CD4-positive, alpha-beta memory T cell (primary cell): ENCODE measurements around the gene PRKG1. TPM values are rescaled to one million over a fixed set of nuclear protein-coding genes. Genes with fewer than 3 reads are reported as not detected.

ENCODE experiments used
- CTCF ChIA-PET: fragments of 350-600 bp; sonication (Branson Sonifier 250); formaldehyde crosslinking; loops from one replicate; lab custom pipeline; 2021; ENCODE audit warnings: inconsistent platforms; ENCODE audit not compliant: partially characterized antibody; lab: Charles Lee
- POLR2A ChIA-PET: fragments of 350-600 bp; sonication (Branson Sonifier 250); formaldehyde crosslinking; loops from one replicate; lab custom pipeline; 2021; ENCODE audit not compliant: partially characterized antibody; lab: Charles Lee
- DNase-seq, 5 donors: peaks; one replicate each; pipeline versions ENCODE4 v3.0.0 to v3.0.0-alpha.2; 2020 to 2022; ENCODE audit warnings: mixed read lengths in 1 of 5
- H3K27ac ChIP-seq: one replicate; pipeline ENCODE4 v1.7.0; 2013; ENCODE audit warnings: low read depth, low read length
- H3K27me3 ChIP-seq: 2 replicates; pipeline ENCODE4 v1.7.0; 2013; ENCODE audit warnings: mild to moderate bottlenecking, low read length, moderate library complexity; ENCODE audit not compliant: insufficient read depth
- H3K36me3 ChIP-seq: 2 replicates; pipeline ENCODE4 v1.7.0; 2013; ENCODE audit warnings: mild to moderate bottlenecking, low read length, moderate library complexity; ENCODE audit not compliant: insufficient read depth
- H3K4me1 ChIP-seq: 2 replicates; pipeline ENCODE4 v1.7.0; 2013; ENCODE audit warnings: mild to moderate bottlenecking, low read length, moderate library complexity; ENCODE audit not compliant: insufficient read depth
- H3K4me3 ChIP-seq, 2 donors: one replicate each; pipeline ENCODE4 v1.7.0; 2013; ENCODE audit warnings: low read length in 2 of 2, mild to moderate bottlenecking in 1 of 2
- H3K9me3 ChIP-seq, 2 donors: one replicate each; pipeline ENCODE4 v1.7.0; 2013; ENCODE audit warnings: low read length in 2 of 2, control low read depth in 1 of 2; ENCODE audit not compliant: control insufficient read depth in 1 of 2
- H3K27ac Mint-ChIP-seq, 7 donors: one replicate each; pipeline ENCODE4 v1.8.0; 2020 to 2021; ENCODE audit warnings: mixed read lengths in 7 of 7, mild to moderate bottlenecking in 6 of 7, inconsistent platforms in 3 of 7, moderate library complexity in 3 of 7
- H3K27me3 Mint-ChIP-seq, 2 donors: one replicate each; pipeline ENCODE4 v1.8.0; 2020 to 2021; ENCODE audit warnings: mixed read lengths in 2 of 2
- H3K36me3 Mint-ChIP-seq, 2 donors: one replicate each; pipeline ENCODE4 v1.8.0; 2020 to 2021; ENCODE audit warnings: mixed read lengths in 2 of 2, inconsistent platforms in 1 of 2, mild to moderate bottlenecking in 1 of 2
- H3K4me1 Mint-ChIP-seq, 4 donors: one replicate each; pipeline ENCODE4 v1.8.0; 2020 to 2021; ENCODE audit warnings: mixed read lengths in 4 of 4, mild to moderate bottlenecking in 1 of 4
- H3K4me3 Mint-ChIP-seq, 8 donors: one replicate each; pipeline ENCODE4 v1.8.0; 2020 to 2021; ENCODE audit warnings: mixed read lengths in 8 of 8, mild to moderate bottlenecking in 7 of 8, moderate library complexity in 6 of 8, inconsistent platforms in 3 of 8
- H3K9me3 Mint-ChIP-seq, 8 donors: one replicate each; pipeline ENCODE4 v1.8.0; 2020 to 2021; ENCODE audit warnings: mixed read lengths in 8 of 8, mild to moderate bottlenecking in 5 of 8, inconsistent platforms in 3 of 8, moderate library complexity in 1 of 8
- intact Hi-C: fragments of 100-400 bp; cut with micrococcal nuclease; formaldehyde crosslinking; loops from one replicate; pipeline ENCODE4 v1.15.1; 2023
- polyA plus RNA-seq, 2 donors: library from polyadenylated mRNA; unstranded; fragments of 300-500 nt; fragmentation: Illumina TruSeq; gene quantifications; one replicate each; pipeline ENCODE4 v1.2.3, GENCODE V29; 2021
- total RNA-seq, 2 experiments: library from RNA; stranded (reverse); gene quantifications; one replicate each; pipeline ENCODE4 v1.2.3, GENCODE V29; 2021

PRKG1 gene
- total and polyA plus RNA-seq, 4 experiments from 2014 or later = 0.06 to 0.20 TPM; not detected in 2

- Histone ChIP-seq H3K9me3 (no peaks in the 10 kb centered on the region), H3K27me3 (no peaks in the 10 kb centered on the region), H3K4me1 (no peaks in the 10 kb centered on the region), H3K4me3 (no peak overlapping the region), H3K36me3 (no peaks in the 10 kb centered on the region), H3K27ac (no peak overlapping the region)
- ChIA-PET CTCF (no interaction called here), POLR2A (no interaction called here)
- intact Hi-C loops = no loop called here
- Mint-ChIP-seq H3K4me3 (no peak overlapping the region), H3K36me3 (no peaks in the 10 kb centered on the region), H3K4me1 (no peaks in the 10 kb centered on the region), H3K9me3 (no peaks in the 10 kb centered on the region), H3K27me3 (no peaks in the 10 kb centered on the region), H3K27ac (no peak overlapping the region)
- no peak for DNase-seq
Observed at GRCh38 chr10:51239006-51239405, 164.7 kb downstream of the PRKG1 start.

GRCh38 chr10:51241461-51241860 lies 167.2 kb downstream of the PRKG1 start:
- ChIA-PET CTCF (no interaction called here), POLR2A (no interaction called here)
- Histone ChIP-seq H3K4me3 (no peak overlapping the region), H3K27ac (no peak overlapping the region), H3K4me1 (no peaks in the 10 kb centered on the region), H3K27me3 (no peaks in the 10 kb centered on the region), H3K9me3 (no peaks in the 10 kb centered on the region), H3K36me3 (no peaks in the 10 kb centered on the region)
- no peaks in the 10 kb centered on the region for H3K36me3 Mint-ChIP-seq
- intact Hi-C loops = no loop called here
- H3K9me3 Mint-ChIP-seq = no peaks in the 10 kb centered on the region
- no peaks in the 10 kb centered on the region for H3K4me1 Mint-ChIP-seq
- no peak overlapping the region for H3K4me3 Mint-ChIP-seq
- no peaks in the 10 kb centered on the region for H3K27me3 Mint-ChIP-seq
- DNase-seq = no peak
- no peak overlapping the region for H3K27ac Mint-ChIP-seq

GRCh38 chr10:51242393-51242792 lies 168.1 kb downstream of the PRKG1 start:
- Histone ChIP-seq H3K4me3 (no peak overlapping the region), H3K36me3 (no peaks in the 10 kb centered on the region), H3K27ac (no peak overlapping the region), H3K9me3 (no peaks in the 10 kb centered on the region), H3K4me1 (no peaks in the 10 kb centered on the region), H3K27me3 (no peaks in the 10 kb centered on the region)
- Mint-ChIP-seq H3K4me3 (no peak overlapping the region), H3K4me1 (no peaks in the 10 kb centered on the region), H3K9me3 (no peaks in the 10 kb centered on the region), H3K27me3 (no peaks in the 10 kb centered on the region), H3K36me3 (no peaks in the 10 kb centered on the region), H3K27ac (no peak overlapping the region)
- intact Hi-C loops = no loop called here
- ChIA-PET POLR2A (no interaction called here), CTCF (no interaction called here)
- DNase-seq = no peak

- H3K9me3 Mint-ChIP-seq = no peaks in the 10 kb centered on the region
- no peaks in the 10 kb centered on the region for H3K27me3 ChIP-seq
- H3K27ac Mint-ChIP-seq = no peak overlapping the region
- no peak overlapping the region for H3K27ac ChIP-seq
- H3K4me3 ChIP-seq = no peak overlapping the region
- H3K27me3 Mint-ChIP-seq = peaks cover 0 to 1% of the 10 kb centered on the region in 2 donors
- no peaks in the 10 kb centered on the region for H3K9me3 ChIP-seq
- no peaks in the 10 kb centered on the region for H3K4me1 Mint-ChIP-seq
- intact Hi-C loops = no loop called here
- CTCF ChIA-PET = no interaction called here
- H3K4me1 ChIP-seq = no peaks in the 10 kb centered on the region
- H3K4me3 Mint-ChIP-seq = no peak overlapping the region
- POLR2A ChIA-PET = no interaction called here
- no peak for DNase-seq
- no peaks in the 10 kb centered on the region for H3K36me3 ChIP-seq
- H3K36me3 Mint-ChIP-seq = no peaks in the 10 kb centered on the region
Observed at GRCh38 chr10:51244309-51244708, 170.0 kb downstream of the PRKG1 start.

GRCh38 chr10:51244748-51245490 lies 170.6 kb downstream of the PRKG1 start:
- intact Hi-C loops = no loop called here
- POLR2A ChIA-PET = no interaction called here
- H3K4me1 Mint-ChIP-seq = no peaks in the 10 kb centered on the region

GRCh38 chr10:51246156-51246555 lies 171.9 kb downstream of the PRKG1 start:
- no peak overlapping the region for H3K27ac ChIP-seq
- no peaks in the 10 kb centered on the region for H3K36me3 Mint-ChIP-seq
- POLR2A ChIA-PET = no interaction called here
- no peak for DNase-seq
- H3K27ac Mint-ChIP-seq = no peak overlapping the region
- no peak overlapping the region for H3K4me3 Mint-ChIP-seq
- intact Hi-C loops = no loop called here
- no peak overlapping the region for H3K4me3 ChIP-seq
- CTCF ChIA-PET = no interaction called here
- no peaks in the 10 kb centered on the region for H3K27me3 ChIP-seq
- H3K4me1 ChIP-seq = no peaks in the 10 kb centered on the region
- no peaks in the 10 kb centered on the region for H3K9me3 ChIP-seq
- H3K4me1 Mint-ChIP-seq = no peaks in the 10 kb centered on the region
- H3K36me3 ChIP-seq = no peaks in the 10 kb centered on the region
- peaks cover 0 to 1% of the 10 kb centered on the region in 2 donors for H3K27me3 Mint-ChIP-seq
- no peaks in the 10 kb centered on the region for H3K9me3 Mint-ChIP-seq

More at GRCh38 chr10:51244748-51245490, 170.6 kb downstream of the PRKG1 start:
- H3K27ac ChIP-seq = no peak overlapping the region
- Mint-ChIP-seq H3K27me3 (peaks cover 0 to 1% of the 10 kb centered on the region in 2 donors), H3K4me3 (no peak overlapping the region), H3K36me3 (no peaks in the 10 kb centered on the region), H3K9me3 (no peaks in the 10 kb centered on the region), H3K27ac (peak overlapping the region in 1 of 7 donors; percentile 62)
- no peaks in the 10 kb centered on the region for H3K36me3 ChIP-seq
- H3K4me3 ChIP-seq = no peak overlapping the region
- H3K9me3 ChIP-seq = no peaks in the 10 kb centered on the region
- H3K4me1 ChIP-seq = no peaks in the 10 kb centered on the region
- DNase-seq = no peak
- H3K27me3 ChIP-seq = no peaks in the 10 kb centered on the region
- CTCF ChIA-PET = no interaction called here

GRCh38 chr10:51250278-51250920 lies 176.1 kb downstream of the PRKG1 start:
- Histone ChIP-seq H3K9me3 (no peaks in the 10 kb centered on the region), H3K4me3 (no peak overlapping the region), H3K36me3 (no peaks in the 10 kb centered on the region), H3K27me3 (no peaks in the 10 kb centered on the region), H3K27ac (no peak overlapping the region), H3K4me1 (no peaks in the 10 kb centered on the region)
- no peaks in the 10 kb centered on the region for H3K4me1 Mint-ChIP-seq
- no peak overlapping the region for H3K4me3 Mint-ChIP-seq
- intact Hi-C loops = no loop called here
- H3K9me3 Mint-ChIP-seq = no peaks in the 10 kb centered on the region
- H3K27ac Mint-ChIP-seq = no peak overlapping the region
- H3K36me3 Mint-ChIP-seq = no peaks in the 10 kb centered on the region
- DNase-seq = no peak
- CTCF ChIA-PET = no interaction called here
- peaks cover 0 to 1% of the 10 kb centered on the region in 2 donors for H3K27me3 Mint-ChIP-seq
- POLR2A ChIA-PET = no interaction called here
